HepG2 (cell line): ENCODE data around the gene MRM2. TPM values are rescaled to one million over a fixed set of nuclear protein-coding genes. Genes with fewer than 3 reads are reported as not detected.

Experiments used
- ATAC-seq: fragments of 200-7000 bp; cut with Tn5 transposase; 3 replicates; pipeline ENCODE4 v1.9.1; 2020; ENCODE audit warnings: mild to moderate bottlenecking, moderate library complexity
- BruUV-seq: library from RNA; stranded (reverse); fragments of 400-500 nt; replicated peaks from 2 replicates; lab custom pipeline; 2021; lab: Mats Ljungman, UMichigan
- CTCF ChIA-PET: fragments of 300-600 bp; formaldehyde crosslinking; extraction: SDS; loops from one replicate; lab custom pipeline; 2021; ENCODE audit warnings: low total read pairs, inconsistent platforms, low intra/inter-chr PET ratio; lab: Yijun Ruan, JAX
- POLR2A ChIA-PET: fragments of 350-600 bp; sonication (Branson Sonifier 250); formaldehyde crosslinking; loops from one replicate; lab custom pipeline; 2020; ENCODE audit warnings: antibody characterized with exemption, inconsistent platforms; lab: Yijun Ruan, JAX
- DNase-seq: peaks from one replicate; pipeline ENCODE4 v3.0.0-alpha.2; 2015; ENCODE audit warnings: low spot score
- FAIRE-seq: peaks from 3 replicates; lab custom pipeline; 2011; peaks lifted over from hg19 to GRCh38; lab: Jason Lieb, UNC
- H2AFZ ChIP-seq: one replicate; pipeline ENCODE4 v1.6.1; 2011; ENCODE audit warnings: low read length, inconsistent platforms
- H3K27ac ChIP-seq: fragments of 300-600 bp; 3 replicates; pipeline ENCODE4 v1.8.0; 2011; ENCODE audit warnings: mixed run types, mild to moderate bottlenecking, mixed read lengths, low read length, inconsistent platforms; ENCODE audit not compliant: insufficient read depth; ENCODE audit errors: extremely low read length
- H3K27me3 ChIP-seq, 2 experiments: fragments of 200-600 bp in 1 of 2; 2 replicates in 1 of 2; 3 replicates in 1 of 2; pipeline versions ENCODE4 v1.6.0 to v1.8.0; 2011; ENCODE audit warnings: low read length in 2 of 2, mild to moderate bottlenecking in 2 of 2, moderate library complexity in 2 of 2, inconsistent platforms in 1 of 2; ENCODE audit not compliant: insufficient read depth in 2 of 2, control insufficient read depth in 1 of 2
- H3K36me3 ChIP-seq, 2 experiments: fragments of 200-600 bp in 1 of 2; replicated peaks in 1 of 2; 2 replicates in 1 of 2; 3 replicates in 1 of 2; pipeline versions ENCODE4 v1.5.1 to v1.8.0; 2011; ENCODE audit warnings: low read length in 2 of 2, inconsistent platforms in 1 of 2; ENCODE audit not compliant: insufficient read depth in 2 of 2, control insufficient read depth in 1 of 2
- H3K4me1 ChIP-seq: 2 replicates; pipeline ENCODE4 v1.5.1; 2012; ENCODE audit warnings: low read length, inconsistent platforms; ENCODE audit not compliant: insufficient read depth
- H3K4me2 ChIP-seq: 2 replicates; pipeline ENCODE4 v1.6.0; 2011; ENCODE audit warnings: low read depth, low read length, inconsistent platforms
- H3K4me3 ChIP-seq, 3 experiments: fragments of 200-600 bp in 1 of 3; sonication (generic), shearing (Covaris generic) in 1 of 3; replicated peaks in 1 of 3; 2 replicates each; pipeline ENCODE4 v1.5.1; 2011 to 2016; ENCODE audit warnings: low read length in 3 of 3, inconsistent platforms in 2 of 3, low read depth in 2 of 3, mild to moderate bottlenecking in 2 of 3, control low read depth in 1 of 3, mixed read lengths in 1 of 3; ENCODE audit not compliant: insufficient read depth in 1 of 3
- H3K79me2 ChIP-seq: one replicate; pipeline ENCODE4 v1.6.1; 2011; ENCODE audit warnings: low read length, inconsistent platforms; ENCODE audit not compliant: insufficient read depth
- H3K9ac ChIP-seq: 2 replicates; pipeline ENCODE4 v1.6.0; 2011; ENCODE audit warnings: mild to moderate bottlenecking, low read depth, low read length, inconsistent platforms; ENCODE audit not compliant: insufficient read depth
- H3K9me3 ChIP-seq: 2 replicates; pipeline ENCODE4 v1.5.1; 2012; ENCODE audit warnings: mild to moderate bottlenecking, low read length
- H4K20me1 ChIP-seq: 2 replicates; pipeline ENCODE4 v1.6.0; 2011; ENCODE audit warnings: inconsistent platforms, mild to moderate bottlenecking, low read length, moderate library complexity; ENCODE audit not compliant: insufficient read depth
- ATF7-NPFF ChIP-seq: sonication (generic); formaldehyde crosslinking; IDR thresholded peaks from 2 replicates; pipeline ENCODE4 v1.8.1; 2023; ENCODE audit warnings: mild to moderate bottlenecking, low read depth, missing genetic modification reagents, moderate library complexity
- CTCF ChIP-seq: sonication (generic); formaldehyde crosslinking; IDR thresholded peaks from 2 replicates; pipeline ENCODE4 v1.5.0; 2020; ENCODE audit warnings: mild to moderate bottlenecking, missing genetic modification reagents, moderate library complexity
- ERF ChIP-seq: IDR thresholded peaks from 2 replicates; pipeline ENCODE4 v1.6.1; 2018; ENCODE audit warnings: missing biosample characterization, missing genetic modification reagents
- NCOA1 ChIP-seq: sonication (generic); formaldehyde crosslinking; IDR thresholded peaks from 2 replicates; pipeline ENCODE4 v1.9.0; 2021; ENCODE audit warnings: missing genetic modification reagents
- SRSF9 ChIP-seq: fragments of 200-400 bp; formaldehyde crosslinking; IDR thresholded peaks from 2 replicates; pipeline ENCODE4 v1.6.1; 2018; ENCODE audit warnings: borderline replicate concordance, mild to moderate bottlenecking, low read depth, low read length; ENCODE audit not compliant: insufficient read depth, poor library complexity, severe bottlenecking
- ZNF44 ChIP-seq: sonication (generic); formaldehyde crosslinking; IDR thresholded peaks from 2 replicates; pipeline ENCODE4 v1.5.1; 2020; ENCODE audit warnings: mild to moderate bottlenecking, missing genetic modification reagents
- ZNF761 ChIP-seq: sonication (generic); formaldehyde crosslinking; conservative IDR thresholded peaks from 2 replicates; pipeline ENCODE4 v1.4.0; 2020; ENCODE audit warnings: mild to moderate bottlenecking, missing genetic modification reagents
- whole genome bisulfite sequencing: methylation state at CpG from one replicate; pipeline ENCODE4 v1.1.6; 2017; ENCODE audit warnings: low lambda C conversion rate; 5-methylcytosine and 5-hydroxymethylcytosine counted together
- in situ Hi-C: cut with HindIII; loops from 2 replicates; pipeline ENCODE4 v1.10.0; 2017; ENCODE audit warnings: low pct_unique_long_range_greater_than_20kb; ENCODE audit not compliant: extremely low pct_ligation_motif_present
- intact Hi-C: fragments of 100-400 bp; cut with micrococcal nuclease; formaldehyde crosslinking; loops from one replicate; pipeline ENCODE4 v1.10.0; 2022; ENCODE audit not compliant: unreplicated experiment
- polyA plus RNA-seq, 8 experiments: library from polyadenylated mRNA; depleted of rRNA in 3 of 8; stranded (reverse) in 7 of 8; unstranded in 1 of 8; fragments of >200 nt; fragmentation: Illumina TruSeq in 4 of 8; extraction: Trizol in 4 of 8; gene quantifications; 2 replicates each; pipeline versions ENCODE4 v1.2.1 to v1.2.3, GENCODE V29; 2011 to 2016; ENCODE audit warnings: low read depth in 4 of 8, missing spikeins in 1 of 8, mixed read lengths in 1 of 8; ENCODE audit not compliant: insufficient read depth in 1 of 8
- total RNA-seq, 5 experiments: library from RNA; depleted of rRNA; stranded (reverse); fragments of >200 nt; fragmentation: Illumina TruSeq; extraction: Trizol; gene quantifications; 2 replicates each; pipeline ENCODE4 v1.2.3, GENCODE V29; 2016; ENCODE audit warnings: low read depth in 1 of 5
- TF ChIP-seq, protein P1 (sequence below): sonication (generic); formaldehyde crosslinking; IDR thresholded peaks from 2 replicates; pipeline ENCODE4 v1.5.1; 2020; ENCODE audit warnings: mild to moderate bottlenecking, missing genetic modification reagents, moderate library complexity
- TF ChIP-seq, protein P2 (sequence below): sonication (generic); formaldehyde crosslinking; IDR thresholded peaks from 2 replicates; pipeline ENCODE4 v1.5.0; 2020; ENCODE audit warnings: mild to moderate bottlenecking, missing genetic modification reagents

Gene MRM2
- total and polyA plus RNA-seq, 2 of the 13 experiments (the other 11 are each of a cell fraction or from before 2014, with no cell fraction given), result 13.2 to 34.2 TPM

DNA sequence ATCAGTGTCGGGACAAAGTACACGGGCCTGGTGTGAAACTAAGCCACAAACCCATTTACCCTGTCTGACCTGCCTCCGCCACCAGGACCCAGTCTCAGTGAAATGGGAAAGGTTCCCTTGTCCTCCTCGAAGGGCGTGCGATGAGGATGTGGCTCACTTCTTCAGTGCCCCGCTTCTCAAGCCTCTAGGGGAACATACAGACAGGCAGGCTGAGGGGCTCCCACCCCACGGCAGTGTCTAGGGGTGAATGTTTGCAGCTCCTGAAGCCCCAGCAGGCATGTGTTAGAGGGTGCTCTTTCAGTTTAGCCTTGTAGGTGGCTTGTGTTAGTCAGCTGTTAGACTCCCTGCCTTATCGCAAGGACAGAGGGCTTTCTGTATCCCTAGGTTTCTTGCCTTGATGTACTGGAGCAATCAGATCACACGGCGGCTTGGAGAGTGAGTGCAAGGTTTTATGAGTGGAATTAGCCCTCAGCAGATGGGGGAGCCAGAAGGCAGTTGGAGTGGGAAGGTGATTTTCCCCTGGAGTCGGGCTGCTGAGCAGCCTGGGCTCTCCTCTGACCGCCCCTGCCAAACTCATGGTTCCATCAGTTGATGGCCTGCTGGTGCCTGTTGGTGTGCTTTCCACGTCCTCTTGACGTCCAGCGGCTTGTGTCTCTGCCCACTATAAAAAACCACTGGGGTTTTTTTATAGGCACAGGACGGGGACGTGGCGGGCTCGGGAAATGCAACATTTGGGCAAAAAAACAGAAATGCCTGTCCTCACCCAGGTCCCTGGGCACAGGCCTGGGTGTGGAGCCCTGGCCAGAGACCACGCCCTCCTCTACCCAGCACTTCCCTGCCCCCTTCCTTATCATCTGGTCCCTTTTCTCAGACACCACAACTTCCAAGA is 780 bp upstream of the MRM2 start:
- Histone ChIP-seq H3K9me3 (no peaks in the 10 kb centered on the region), H3K4me3 (peak overlapping the region; percentile 91 to 98 (median 98)), H3K9ac (peak overlapping the region; percentile 96), H2AFZ (no peak overlapping the region), H3K79me2 (peaks cover 22% of the 10 kb centered on the region), H3K4me2 (peak overlapping the region; percentile 99), H3K4me1 (peaks cover 37% of the 10 kb centered on the region), H3K27me3 (no peaks in the 10 kb centered on the region; a peak in 1 of 5 replicates), H3K36me3 (peaks cover 6 to 16% of the 10 kb centered on the region in 2 experiments), H4K20me1 (no peaks in the 10 kb centered on the region), H3K27ac (peak overlapping the region; percentile 72)
- DNase-seq (peak; percentile 26), ATAC-seq (peak; percentile 39), FAIRE-seq (no peak)
- WGBS, result 16% methylated on average over 13 of the region's 21 CpGs
- TF ChIP-seq ZNF44 (CRISPR knock-in tag), result 0 out of 2 replicates have a peak, but pooled peaks have one; percentile 26
- TF ChIP-seq CTCF (CRISPR knock-in tag), result 0 out of 2 replicates have a peak, but pooled peaks have one; percentile 11
- 0 out of 2 replicates have a peak, but pooled peaks have one; percentile 7 for TF ChIP-seq ATF7-NPFF (CRISPR knock-in tag)
- no peak for TF ChIP-seq ERF
- TF ChIP-seq, protein P1, sequence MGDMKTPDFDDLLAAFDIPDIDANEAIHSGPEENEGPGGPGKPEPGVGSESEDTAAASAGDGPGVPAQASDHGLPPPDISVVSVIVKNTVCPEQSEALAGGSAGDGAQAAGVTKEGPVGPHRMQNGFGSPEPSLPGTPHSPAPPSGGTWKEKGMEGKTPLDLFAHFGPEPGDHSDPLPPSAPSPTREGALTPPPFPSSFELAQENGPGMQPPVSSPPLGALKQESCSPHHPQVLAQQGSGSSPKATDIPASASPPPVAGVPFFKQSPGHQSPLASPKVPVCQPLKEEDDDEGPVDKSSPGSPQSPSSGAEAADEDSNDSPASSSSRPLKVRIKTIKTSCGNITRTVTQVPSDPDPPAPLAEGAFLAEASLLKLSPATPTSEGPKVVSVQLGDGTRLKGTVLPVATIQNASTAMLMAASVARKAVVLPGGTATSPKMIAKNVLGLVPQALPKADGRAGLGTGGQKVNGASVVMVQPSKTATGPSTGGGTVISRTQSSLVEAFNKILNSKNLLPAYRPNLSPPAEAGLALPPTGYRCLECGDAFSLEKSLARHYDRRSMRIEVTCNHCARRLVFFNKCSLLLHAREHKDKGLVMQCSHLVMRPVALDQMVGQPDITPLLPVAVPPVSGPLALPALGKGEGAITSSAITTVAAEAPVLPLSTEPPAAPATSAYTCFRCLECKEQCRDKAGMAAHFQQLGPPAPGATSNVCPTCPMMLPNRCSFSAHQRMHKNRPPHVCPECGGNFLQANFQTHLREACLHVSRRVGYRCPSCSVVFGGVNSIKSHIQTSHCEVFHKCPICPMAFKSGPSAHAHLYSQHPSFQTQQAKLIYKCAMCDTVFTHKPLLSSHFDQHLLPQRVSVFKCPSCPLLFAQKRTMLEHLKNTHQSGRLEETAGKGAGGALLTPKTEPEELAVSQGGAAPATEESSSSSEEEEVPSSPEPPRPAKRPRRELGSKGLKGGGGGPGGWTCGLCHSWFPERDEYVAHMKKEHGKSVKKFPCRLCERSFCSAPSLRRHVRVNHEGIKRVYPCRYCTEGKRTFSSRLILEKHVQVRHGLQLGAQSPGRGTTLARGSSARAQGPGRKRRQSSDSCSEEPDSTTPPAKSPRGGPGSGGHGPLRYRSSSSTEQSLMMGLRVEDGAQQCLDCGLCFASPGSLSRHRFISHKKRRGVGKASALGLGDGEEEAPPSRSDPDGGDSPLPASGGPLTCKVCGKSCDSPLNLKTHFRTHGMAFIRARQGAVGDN (CRISPR knock-in tag), result 0 out of 2 replicates have a peak, but pooled peaks have one; percentile 5
- TF ChIP-seq ZNF761 (CRISPR knock-in tag), result 0 out of 2 replicates have a peak, but pooled peaks have one; percentile 2
- TF ChIP-seq, protein P2, sequence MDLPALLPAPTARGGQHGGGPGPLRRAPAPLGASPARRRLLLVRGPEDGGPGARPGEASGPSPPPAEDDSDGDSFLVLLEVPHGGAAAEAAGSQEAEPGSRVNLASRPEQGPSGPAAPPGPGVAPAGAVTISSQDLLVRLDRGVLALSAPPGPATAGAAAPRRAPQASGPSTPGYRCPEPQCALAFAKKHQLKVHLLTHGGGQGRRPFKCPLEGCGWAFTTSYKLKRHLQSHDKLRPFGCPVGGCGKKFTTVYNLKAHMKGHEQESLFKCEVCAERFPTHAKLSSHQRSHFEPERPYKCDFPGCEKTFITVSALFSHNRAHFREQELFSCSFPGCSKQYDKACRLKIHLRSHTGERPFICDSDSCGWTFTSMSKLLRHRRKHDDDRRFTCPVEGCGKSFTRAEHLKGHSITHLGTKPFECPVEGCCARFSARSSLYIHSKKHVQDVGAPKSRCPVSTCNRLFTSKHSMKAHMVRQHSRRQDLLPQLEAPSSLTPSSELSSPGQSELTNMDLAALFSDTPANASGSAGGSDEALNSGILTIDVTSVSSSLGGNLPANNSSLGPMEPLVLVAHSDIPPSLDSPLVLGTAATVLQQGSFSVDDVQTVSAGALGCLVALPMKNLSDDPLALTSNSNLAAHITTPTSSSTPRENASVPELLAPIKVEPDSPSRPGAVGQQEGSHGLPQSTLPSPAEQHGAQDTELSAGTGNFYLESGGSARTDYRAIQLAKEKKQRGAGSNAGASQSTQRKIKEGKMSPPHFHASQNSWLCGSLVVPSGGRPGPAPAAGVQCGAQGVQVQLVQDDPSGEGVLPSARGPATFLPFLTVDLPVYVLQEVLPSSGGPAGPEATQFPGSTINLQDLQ (CRISPR knock-in tag), result no peak
- no peak for TF ChIP-seq SRSF9
- TF ChIP-seq NCOA1 (CRISPR knock-in tag), result 0 out of 2 replicates have a peak, but pooled peaks have one; percentile 40
- in situ Hi-C loops, result loop anchor here (5.0 kb wide), 1 partner anchor 105 kb away; no protein-coding TSS in a partner anchor
- TSS peak; percentile 75 for BruUV-seq
- ChIA-PET POLR2A (interaction anchor here (1.2 to 1.5 kb wide), 2 partner anchors 27 to 111 kb away, joined by 4 to 6 read pairs; partner anchors contain the start of gene EIF3B), CTCF (no interaction called here)
- intact Hi-C loops, result loop anchor here (2.0 to 10.0 kb wide), 2 partner anchors 72 to 112 kb away; partner anchors contain the start of genes EIF3B and SNX8
